ENCODE data around the gene STK24. TPM values are rescaled to one million over a fixed set of nuclear protein-coding genes. Genes with fewer than 3 reads are reported as not detected.

The STK24 gene
- total RNA-seq, 2 donors from 2014 or later = 115 to 125 TPM

DNA sequence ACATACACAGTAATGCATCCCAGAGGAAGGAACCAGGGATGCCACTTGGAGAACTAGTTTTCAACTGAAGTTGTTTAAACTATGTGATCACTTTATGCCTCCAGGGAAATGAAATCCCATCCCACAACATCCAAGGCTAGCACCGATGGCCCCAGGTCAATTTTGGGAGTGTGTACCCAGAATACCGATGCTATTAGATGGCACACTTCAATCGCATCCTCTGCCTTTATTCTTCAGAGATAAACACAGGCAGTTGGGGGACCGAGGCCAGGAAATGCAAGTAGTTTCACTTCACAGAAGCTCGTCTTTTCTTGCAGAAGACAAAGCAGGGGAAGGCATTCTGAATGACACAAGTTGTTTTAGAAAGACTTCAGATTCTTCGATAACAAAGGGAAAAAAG lies 13.8 kb downstream of the STK24 start:
- Mint-ChIP-seq H3K36me3 (ENCODE audit: low read depth) (peaks cover 2% of the 10 kb centered on the region), H3K9me3 (no peaks in the 10 kb centered on the region), H3K27ac (peak overlapping the region; percentile 44), H3K27me3 (ENCODE audit: insufficient read depth) (no peaks in the 10 kb centered on the region), H3K4me1 (peaks cover 26% of the 10 kb centered on the region), H3K4me3 (no peak overlapping the region)
- no peak overlapping the region for H3K9ac ChIP-seq (ENCODE audit: extremely low read depth, low read length, poor library complexity, severe bottlenecking)
- H3K9me3 ChIP-seq (ENCODE audit: control insufficient read depth, low read length) = no peaks in the 10 kb centered on the region
- WGBS, 2 experiments (ENCODE audit: insufficient coverage in 1 of 2, insufficient read length in 1 of 2) = 84 to 93% methylated on average over 4 to 6 of the region's 6 CpGs
- TF ChIP-seq, protein P1, sequence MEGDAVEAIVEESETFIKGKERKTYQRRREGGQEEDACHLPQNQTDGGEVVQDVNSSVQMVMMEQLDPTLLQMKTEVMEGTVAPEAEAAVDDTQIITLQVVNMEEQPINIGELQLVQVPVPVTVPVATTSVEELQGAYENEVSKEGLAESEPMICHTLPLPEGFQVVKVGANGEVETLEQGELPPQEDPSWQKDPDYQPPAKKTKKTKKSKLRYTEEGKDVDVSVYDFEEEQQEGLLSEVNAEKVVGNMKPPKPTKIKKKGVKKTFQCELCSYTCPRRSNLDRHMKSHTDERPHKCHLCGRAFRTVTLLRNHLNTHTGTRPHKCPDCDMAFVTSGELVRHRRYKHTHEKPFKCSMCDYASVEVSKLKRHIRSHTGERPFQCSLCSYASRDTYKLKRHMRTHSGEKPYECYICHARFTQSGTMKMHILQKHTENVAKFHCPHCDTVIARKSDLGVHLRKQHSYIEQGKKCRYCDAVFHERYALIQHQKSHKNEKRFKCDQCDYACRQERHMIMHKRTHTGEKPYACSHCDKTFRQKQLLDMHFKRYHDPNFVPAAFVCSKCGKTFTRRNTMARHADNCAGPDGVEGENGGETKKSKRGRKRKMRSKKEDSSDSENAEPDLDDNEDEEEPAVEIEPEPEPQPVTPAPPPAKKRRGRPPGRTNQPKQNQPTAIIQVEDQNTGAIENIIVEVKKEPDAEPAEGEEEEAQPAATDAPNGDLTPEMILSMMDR (conservative IDR thresholded peaks at IDR 0.05) = no peak
- peaks cover 4% of the 10 kb centered on the region for H3K36me3 ChIP-seq (ENCODE audit: control insufficient read depth, insufficient read depth, low read length)
- H3K4me1 ChIP-seq (ENCODE audit: control insufficient read depth, insufficient read depth, low read length) = peaks cover 5% of the 10 kb centered on the region
- no peaks in the 10 kb centered on the region for H3K27me3 ChIP-seq (ENCODE audit: control insufficient read depth, insufficient read depth, low read length, poor library complexity, severe bottlenecking)
- no peak overlapping the region for H3K27ac ChIP-seq (ENCODE audit: low read depth, low read length)
- H3K4me3 ChIP-seq (ENCODE audit: low read length) = no peak overlapping the region
- no peak for DNase-seq

DNA sequence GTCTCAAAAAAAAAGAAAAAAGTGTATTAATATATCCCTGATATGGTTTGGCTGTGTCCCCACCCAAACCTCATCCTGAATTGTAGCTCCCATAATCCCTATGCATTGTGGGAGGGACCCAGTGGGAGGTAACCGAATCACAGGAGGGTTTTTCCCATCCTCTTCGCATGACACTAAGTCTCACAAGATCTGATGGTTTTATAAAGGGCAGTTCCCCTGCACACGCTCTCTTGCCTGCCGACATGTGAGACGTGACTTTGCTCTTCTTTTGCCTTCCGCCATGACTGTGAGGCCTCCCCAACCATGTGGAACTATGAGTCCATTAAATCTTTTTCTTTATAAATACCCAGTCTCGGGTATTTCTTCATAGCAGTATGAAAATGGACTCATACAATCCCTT lies 17.7 kb downstream of the STK24 start:
- Mint-ChIP-seq H3K9me3 (no peaks in the 10 kb centered on the region), H3K27ac (no peak overlapping the region), H3K4me3 (no peak overlapping the region), H3K27me3 (ENCODE audit: insufficient read depth) (no peaks in the 10 kb centered on the region), H3K36me3 (ENCODE audit: low read depth) (peaks cover 10% of the 10 kb centered on the region), H3K4me1 (peaks cover 21% of the 10 kb centered on the region)
- Histone ChIP-seq H3K4me1 (ENCODE audit: control insufficient read depth, insufficient read depth, low read length) (no peaks in the 10 kb centered on the region), H3K36me3 (ENCODE audit: control insufficient read depth, insufficient read depth, low read length) (peaks cover 9% of the 10 kb centered on the region), H3K4me3 (ENCODE audit: low read length) (no peak overlapping the region), H3K9ac (ENCODE audit: extremely low read depth, low read length, poor library complexity, severe bottlenecking) (no peak overlapping the region), H3K9me3 (ENCODE audit: control insufficient read depth, low read length) (no peaks in the 10 kb centered on the region), H3K27me3 (ENCODE audit: control insufficient read depth, insufficient read depth, low read length, poor library complexity, severe bottlenecking) (no peaks in the 10 kb centered on the region), H3K27ac (ENCODE audit: low read depth, low read length) (no peak overlapping the region)
- TF ChIP-seq, protein P1 (conservative IDR thresholded peaks at IDR 0.05) = no peak
- WGBS, 2 experiments (ENCODE audit: insufficient coverage in 1 of 2, insufficient read length in 1 of 2) = 89 to 93% methylated on average over 7 of the region's 7 CpGs
- no peak for DNase-seq

DNA sequence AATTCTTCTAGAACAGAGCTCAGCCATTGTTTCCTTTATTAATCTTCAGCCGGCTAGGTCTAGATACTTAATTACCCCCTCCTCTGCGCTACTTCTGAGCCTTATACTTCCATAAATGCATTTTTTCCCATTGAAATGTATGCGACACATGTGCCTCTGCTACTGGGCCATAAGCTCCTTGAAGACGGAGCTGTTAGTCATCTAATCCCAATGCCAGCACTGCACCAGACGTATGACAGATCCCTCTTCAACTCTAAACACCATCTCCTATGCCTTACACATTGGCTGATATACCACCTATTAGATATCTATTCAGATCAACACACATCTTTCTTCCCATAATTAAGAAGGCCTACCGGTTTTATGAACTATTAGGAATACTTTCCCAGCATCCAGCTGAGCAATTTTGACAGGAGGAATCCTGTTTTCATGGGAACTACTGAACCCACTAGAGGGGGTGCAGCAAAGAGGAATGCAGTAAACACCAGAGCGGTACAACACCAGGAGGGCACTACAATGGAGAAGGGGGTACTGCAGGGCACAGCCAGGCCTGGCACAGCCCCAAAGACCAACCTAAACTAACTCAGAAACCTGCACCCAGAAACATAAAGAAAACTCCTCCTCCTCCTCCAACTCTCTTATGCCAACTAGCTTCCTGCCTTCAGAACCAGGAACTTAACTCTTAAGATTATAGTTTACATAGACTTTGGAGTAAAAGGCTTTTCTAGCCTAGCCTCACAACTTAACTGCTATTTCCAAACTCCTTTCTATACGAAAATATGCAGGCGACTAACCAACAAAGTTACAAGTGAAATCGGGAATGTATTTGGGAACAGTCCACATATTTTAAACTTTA lies 18.7 kb downstream of the STK24 start:
- Mint-ChIP-seq H3K4me1 (peaks cover 27% of the 10 kb centered on the region), H3K27ac (no peak overlapping the region), H3K9me3 (no peaks in the 10 kb centered on the region), H3K4me3 (no peak overlapping the region), H3K27me3 (ENCODE audit: insufficient read depth) (no peaks in the 10 kb centered on the region), H3K36me3 (ENCODE audit: low read depth) (peaks cover 10% of the 10 kb centered on the region)
- Histone ChIP-seq H3K9ac (ENCODE audit: extremely low read depth, low read length, poor library complexity, severe bottlenecking) (no peak overlapping the region), H3K27me3 (ENCODE audit: control insufficient read depth, insufficient read depth, low read length, poor library complexity, severe bottlenecking) (no peaks in the 10 kb centered on the region), H3K36me3 (ENCODE audit: control insufficient read depth, insufficient read depth, low read length) (peaks cover 9% of the 10 kb centered on the region), H3K27ac (ENCODE audit: low read depth, low read length) (peak overlapping the region; percentile 41), H3K4me1 (ENCODE audit: control insufficient read depth, insufficient read depth, low read length) (no peaks in the 10 kb centered on the region), H3K4me3 (ENCODE audit: low read length) (no peak overlapping the region), H3K9me3 (ENCODE audit: control insufficient read depth, low read length) (no peaks in the 10 kb centered on the region)
- no peak for DNase-seq
- 92 to 95% methylated on average over 9 to 10 of the region's 10 CpGs for whole genome bisulfite sequencing, 2 experiments (ENCODE audit: insufficient coverage in 1 of 2, insufficient read length in 1 of 2)
- TF ChIP-seq, protein P1 (conservative IDR thresholded peaks at IDR 0.05) = no peak

Measured in endodermal cell (in vitro differentiated cells).